NCI-H1694 (cell line): ENCODE measurements around the gene DCUN1D3.

Experiments used
- DNase-seq: peaks from one replicate; lab custom pipeline; 2025; lab: John Stamatoyannopoulos, UW

Gene DCUN1D3

DNA sequence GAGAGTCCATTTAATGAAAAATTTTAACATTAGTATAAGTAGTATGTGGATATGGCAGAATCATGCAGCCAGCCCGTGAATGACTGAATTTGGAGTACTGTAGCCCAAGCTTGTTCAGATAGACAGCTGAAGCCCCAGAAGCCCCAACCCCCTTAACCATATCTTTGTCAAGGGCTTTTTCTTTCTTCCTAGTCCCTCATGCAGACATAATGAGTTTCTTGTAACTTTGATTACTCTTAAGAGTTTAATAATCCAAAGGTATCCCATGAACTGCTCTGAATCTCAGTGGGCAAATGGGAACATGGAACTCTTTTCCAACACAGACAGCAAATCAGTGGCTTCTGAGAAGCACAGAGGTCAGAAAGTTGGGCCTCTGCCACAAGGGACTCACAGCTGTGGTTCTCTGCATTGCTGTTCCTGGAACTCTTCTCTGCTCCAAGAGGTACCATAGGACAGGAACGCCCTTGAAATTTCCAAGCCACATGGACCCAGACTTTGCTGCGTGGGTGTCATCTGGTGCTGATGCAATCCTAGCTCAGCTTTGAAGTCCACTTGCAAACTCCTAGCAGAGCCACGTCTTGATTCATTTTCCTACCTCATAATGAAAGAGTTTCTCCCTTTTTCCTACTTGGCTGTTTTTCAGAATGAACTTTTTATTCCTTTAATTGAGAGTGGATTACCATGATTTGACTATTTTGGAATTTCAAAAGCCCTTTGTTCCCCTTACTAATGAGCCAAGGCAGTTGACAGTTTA, 18.5 kb upstream of the DCUN1D3 start:
- no peak for DNase-seq

DNA sequence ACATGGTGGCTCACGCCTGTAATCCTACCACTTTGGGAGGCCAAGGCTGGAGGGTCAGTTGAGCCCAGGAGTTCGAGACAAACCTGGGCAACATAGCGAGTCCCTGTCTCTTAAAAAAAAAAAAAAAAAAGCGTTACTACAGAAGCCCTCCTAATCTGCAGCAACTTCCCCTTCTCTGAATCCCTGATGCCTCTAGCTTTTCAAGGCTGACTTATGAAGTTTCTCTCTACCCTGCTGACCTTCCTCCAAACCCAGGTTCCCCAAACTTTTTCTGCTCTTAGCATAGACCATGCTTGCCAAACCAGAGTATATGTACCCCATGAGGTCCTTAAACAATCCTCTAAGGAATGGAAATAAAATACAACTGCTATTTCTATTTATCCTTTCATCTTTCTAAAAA, 16.8 kb upstream of the DCUN1D3 start:
- no peak for DNase-seq

DNA sequence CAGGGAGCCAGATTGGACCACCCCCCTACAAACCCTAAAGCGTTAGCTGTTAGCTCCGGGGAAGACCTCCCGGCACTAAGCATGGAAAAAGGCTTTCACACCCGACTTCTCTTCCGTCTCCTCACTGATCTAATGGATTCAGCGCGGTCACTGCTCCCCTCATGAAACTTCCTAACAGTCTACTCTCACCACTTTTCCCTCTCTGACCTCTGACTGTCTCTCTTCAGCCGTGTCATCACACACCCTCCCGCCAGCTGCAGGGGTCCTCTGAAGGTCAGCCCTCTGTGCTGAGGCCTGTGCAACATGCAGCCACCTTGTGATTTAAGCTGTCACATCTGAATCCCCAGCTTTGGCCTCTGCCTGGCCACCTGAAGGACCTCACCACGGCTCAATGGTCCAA, 16.1 kb upstream of the DCUN1D3 start:
- no peak for DNase-seq

DNA sequence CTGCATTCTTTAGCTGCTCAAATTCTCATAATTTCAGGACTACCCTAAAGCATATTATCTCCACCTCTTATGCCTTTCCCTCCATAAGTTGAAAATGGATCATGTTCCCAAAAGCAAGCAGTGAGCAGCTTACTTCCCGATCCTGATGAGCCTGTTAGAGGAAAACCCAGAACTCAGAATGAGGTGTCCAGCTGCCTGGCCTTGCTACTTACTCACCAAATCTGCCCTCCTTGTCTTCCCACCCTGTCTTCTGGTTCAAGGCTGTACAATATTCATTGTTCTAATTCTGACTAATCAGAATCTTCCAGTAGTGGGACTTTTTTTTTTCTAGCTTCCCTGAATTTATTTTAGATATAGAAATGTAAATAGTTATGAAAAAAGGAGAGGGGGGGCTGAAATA, 11.2 kb upstream of the DCUN1D3 start:
- DNase-seq: no peak

DNA sequence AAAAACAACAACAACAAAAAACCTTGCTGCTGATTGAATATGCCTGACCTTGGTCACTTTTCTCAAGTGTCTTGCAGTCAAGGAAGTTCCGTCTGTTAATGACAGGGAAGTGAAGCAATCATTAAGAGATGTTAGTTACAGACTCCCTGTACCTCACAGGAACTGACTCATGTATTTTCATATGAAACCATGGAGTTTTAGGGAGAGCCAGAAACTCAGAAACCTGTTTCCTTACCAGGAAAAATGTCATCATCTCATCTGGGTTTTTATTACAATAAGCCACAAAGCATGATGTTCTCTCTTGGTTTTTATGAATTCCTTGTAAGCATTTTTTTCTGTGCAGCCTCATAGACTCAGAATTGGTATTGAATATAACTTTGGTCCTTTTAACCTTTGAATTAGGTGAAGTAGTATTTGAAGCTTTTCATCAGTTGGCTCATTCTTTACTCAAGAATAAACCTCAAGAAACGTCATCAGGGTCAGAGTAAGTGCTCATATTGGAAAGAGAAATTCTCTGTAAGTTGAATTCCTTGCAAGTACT, 10.7 kb upstream of the DCUN1D3 start:
- DNase-seq: no peak

DNA sequence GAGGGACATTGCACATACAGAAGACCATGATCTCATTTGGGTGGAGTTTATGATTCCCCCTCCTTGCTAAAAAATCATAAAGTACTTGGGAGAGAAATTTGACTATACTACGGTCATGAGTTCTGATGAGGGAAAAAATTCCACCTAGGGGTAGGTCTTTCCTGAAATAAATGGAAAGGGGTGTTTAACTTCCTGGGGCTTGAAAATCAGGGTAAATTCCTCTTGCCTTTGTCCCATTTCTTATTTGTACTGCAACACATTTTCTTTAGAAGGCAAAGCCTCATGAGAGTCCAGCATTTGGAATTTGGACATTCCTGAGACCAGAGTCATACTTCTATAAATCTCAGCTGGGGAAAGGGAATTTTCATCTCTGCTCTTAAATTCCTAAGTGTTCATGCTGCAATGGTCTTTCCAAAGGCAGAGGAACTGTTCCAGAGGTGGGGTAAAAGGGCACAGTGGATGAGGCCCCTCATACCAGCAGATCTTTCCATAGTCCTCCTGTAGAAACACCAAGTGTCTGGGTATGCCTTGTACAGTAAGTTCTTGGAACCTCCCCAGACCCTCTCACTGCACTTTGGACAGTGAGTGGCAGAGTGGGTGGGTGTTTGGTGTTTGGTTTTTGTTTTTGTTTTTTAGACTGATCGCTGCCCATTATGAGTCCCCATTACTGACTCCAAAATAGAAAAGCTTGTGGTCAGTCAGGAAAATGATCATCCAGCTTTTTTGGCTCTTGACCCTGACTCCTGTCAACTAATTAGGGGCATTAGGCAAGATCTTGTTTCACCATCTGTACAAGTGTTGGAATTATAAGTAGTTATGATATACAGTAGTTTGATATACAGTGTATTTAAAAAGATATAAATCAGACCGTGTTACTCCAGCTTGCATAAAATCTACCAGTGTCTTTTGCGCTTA, 6.4 kb upstream of the DCUN1D3 start:
- DNase-seq: no peak

DNA sequence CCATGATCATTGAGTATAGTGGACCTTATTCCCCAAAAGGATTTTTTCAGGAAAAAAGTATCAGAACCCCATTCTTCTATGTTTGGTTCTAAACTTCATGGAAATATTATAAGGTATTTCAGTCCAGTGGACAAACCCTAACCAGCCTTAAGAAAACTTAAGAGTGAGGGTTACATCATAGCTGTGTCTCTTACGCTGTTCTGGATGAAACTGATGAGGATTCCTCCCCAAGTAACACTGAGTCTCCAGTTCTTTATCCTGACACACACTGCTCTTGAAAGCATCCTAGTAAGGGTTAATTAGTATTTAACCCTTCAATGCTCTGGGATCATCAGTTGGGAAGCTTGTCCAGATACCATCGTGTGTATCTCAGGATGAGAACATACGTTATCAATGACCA, 5.4 kb upstream of the DCUN1D3 start:
- DNase-seq: no peak

DNA sequence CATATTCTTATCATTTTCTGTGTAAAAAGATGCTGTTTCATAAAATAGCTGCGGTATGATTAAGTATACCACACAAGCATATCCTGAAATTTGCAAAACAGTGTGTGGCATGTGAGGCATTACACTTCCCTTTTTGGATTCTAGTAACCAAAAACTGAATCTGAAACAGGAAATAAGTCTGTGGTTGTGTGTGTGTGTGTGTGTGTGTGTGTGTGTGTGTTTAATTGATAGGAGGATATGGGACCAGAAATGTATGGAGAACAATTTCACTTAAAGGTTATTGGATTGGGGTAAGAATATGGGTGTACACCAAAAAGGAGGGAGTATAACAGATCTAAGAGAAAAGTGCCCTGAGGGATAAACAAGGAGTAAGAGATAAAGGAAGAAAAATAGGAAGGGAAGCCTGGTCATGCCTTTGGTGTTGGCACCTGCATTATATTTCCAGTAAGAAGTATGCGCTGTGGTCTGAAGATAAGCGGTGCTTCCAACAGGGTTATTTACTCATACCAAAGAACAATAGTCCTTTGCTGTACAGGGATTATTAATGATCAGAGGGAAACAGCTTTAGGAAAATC, 4.4 kb upstream of the DCUN1D3 start:
- no peak for DNase-seq

DNA sequence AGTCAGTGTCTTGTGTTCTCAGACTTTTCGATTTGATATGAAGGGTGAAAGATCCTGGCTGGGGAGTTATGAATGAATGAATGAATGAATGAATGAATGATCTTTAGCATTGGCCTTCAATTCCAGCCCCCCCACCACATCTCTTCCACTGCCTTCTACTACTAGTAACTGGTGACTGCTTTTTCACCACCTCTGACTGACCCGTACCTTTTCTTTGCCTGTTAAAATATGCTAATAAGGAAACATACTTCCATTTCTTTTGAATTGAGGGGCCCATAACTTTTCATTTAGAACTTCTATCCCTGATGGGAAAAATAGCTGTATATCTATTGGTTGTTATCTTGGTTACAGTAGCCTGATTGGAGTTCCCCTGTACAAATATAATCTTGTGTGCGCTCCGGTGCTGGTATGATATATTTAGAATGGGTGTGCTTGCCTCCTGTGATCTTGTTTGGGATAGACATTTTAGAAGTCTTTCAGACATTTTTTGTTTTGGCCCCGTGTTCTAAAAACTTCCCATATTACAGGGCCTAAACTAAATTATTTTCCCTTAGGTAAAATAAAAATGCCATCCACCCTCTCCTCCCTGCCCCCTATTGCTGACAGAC, 3.8 kb upstream of the DCUN1D3 start:
- no peak for DNase-seq

DNA sequence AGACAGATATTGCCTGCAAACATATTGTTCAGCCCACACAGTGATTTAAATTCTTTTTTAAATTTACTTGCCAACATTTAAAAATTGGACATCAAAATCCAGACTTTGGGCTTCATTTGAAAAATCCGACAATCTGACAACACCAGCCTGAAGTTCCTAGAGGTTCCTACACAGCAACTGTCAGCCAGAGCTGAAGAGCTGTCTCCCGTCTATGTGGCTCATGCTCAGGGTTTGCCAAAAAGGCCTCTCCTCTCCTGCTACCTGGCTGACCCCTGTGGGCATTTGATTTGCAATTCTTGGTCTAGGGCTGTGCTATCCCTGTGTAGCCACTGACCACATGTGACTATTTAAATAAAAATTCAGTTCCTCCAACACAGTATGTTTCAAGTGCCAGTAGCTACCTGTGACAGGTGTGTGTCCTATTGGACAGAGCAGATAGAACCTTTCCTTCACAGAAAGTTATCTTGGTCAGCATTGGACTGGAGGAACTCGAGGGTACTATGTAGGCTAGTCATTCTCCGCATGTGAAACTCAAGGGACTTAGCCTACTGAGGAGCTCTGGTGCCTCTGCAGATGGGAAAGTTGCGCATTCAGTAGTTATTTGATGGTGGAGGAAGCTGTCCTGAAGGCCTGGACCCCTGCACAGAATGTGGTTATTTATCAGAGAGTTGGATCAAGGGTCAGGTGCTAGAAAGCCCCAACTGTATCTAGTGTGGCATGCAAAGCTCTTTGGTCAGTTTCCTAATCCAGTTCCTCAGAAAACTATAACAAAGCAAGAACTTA, 3.1 kb upstream of the DCUN1D3 start:
- no peak for DNase-seq

DNA sequence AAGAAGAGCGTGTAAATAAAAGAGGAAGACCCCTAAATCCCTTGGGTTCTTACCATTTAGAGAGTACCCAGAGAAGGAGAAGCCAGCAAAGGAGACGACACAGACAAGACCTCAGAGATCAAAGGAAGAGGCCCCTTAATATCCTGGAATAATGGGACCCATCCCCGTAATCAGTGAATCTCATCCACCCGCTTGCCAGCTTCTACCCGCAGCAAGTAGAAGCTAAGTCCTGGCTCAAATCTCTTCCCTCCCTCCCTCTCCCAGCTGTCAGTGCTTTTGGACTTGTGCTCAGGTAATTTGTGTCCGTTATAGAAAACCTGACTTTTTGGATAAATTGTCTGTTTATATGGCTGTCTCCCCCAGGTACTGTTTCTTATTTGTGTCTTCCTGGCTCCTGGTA, 2.3 kb upstream of the DCUN1D3 start:
- DNase-seq: no peak

DNA sequence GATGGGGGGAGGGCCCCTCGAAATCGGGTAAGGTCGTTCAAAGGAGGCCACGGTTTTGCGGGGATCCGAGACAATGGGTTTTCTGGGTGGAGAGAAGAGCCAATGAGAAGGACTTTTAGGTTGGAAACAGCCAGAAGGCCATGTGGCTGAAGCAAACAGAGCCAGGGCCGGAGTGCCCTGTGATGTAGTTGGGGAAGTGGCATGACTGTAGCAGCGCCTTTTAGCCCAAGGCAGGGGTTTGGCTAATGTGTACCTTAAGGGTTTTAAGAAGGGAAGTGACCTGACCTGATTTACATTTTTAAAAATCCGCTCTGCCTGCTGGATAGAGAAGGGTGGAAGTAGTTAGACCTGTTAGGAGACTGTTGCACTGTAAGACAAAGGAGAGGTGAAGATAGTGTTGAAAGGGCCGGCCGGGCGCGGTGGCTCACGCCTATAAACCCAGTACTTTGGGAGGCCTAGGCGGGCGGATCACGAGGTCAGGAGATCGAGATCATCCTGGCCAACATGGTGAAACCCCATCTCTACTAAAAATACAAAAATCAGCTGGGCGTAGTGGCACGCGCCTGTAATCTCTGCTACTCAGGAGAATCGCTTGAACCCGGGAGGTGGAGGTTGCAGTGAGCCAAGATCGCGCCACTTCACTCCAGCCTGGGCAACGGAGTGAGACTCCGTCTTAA, 1.4 kb upstream of the DCUN1D3 start:
- no peak for DNase-seq

DNA sequence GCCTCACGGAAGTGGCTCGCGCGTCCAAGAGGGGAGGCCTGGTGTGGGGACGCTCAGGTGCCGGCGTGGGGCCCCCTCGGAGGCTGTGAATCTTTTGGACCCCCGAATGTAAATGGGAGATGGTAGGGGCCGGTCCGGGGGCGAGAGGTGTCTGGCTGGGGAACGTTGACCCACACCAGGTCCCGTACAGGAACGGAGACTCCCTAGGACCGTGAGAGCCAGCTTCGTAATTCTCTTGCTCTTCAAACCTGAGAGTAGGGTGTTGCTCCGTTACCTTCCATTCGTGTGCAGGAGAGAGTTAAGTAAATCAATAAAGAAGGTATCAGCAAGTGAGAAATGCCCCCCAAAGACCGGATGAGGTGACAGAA, 894 bp upstream of the DCUN1D3 start:
- no peak for DNase-seq

DNA sequence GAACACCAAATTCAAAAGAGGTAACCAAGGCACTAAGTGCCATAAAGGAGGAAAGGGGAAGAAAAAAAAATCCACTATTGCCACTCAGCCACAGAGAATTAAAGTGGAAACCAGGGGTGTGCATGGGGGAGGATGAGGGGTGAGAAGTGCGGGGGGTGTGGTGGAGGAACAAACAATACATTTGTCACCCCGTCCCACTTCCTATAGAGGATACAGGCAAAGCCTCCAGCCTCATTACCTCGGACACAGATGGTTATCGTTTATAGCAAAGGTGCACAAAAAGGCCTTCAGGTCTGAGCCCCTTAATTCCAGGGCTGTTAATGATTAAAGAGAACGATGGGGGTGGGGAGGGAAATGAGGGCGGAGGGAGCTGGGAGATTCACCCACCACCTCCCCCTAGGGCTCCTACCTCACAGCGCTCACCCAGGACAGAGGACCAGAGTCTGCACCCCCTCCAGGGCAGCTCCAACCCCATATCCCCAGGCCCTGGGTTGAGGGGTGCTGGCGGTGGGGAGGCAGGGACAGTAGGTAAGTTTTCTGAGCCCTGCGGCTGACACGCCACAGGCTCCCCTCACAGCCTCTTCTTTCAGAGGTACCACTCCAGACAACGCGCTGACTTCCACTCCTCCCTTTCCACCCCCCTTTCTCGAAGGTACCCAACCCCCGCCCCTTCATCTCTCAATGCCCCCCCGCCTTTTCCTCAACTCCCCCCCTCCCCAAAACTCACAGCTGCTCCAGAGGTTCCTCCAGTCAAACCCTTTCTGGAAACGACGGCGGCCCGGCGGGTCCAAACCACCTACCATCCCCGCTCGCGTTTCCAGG, 470 bp downstream of the DCUN1D3 start:
- DNase-seq: no peak

DNA sequence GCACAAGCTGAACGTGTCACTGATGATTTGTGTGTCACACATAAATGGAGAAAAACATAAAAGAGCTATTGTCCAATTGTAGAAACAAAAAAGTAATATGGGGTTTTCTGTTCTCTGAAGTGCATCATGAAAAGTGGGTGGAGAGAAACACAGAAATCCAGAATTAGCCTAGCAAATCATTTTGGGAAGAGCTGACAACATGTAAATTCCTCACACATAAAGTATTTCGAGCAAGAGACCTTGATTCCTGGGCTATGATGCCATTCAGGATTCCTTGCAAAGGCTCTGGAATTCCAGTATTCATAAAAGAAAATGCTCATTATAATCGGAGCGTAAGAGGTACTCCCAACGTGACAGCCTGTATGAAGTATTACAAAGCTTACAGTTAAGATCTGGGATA, 1.1 kb downstream of the DCUN1D3 start:
- DNase-seq: no peak

DNA sequence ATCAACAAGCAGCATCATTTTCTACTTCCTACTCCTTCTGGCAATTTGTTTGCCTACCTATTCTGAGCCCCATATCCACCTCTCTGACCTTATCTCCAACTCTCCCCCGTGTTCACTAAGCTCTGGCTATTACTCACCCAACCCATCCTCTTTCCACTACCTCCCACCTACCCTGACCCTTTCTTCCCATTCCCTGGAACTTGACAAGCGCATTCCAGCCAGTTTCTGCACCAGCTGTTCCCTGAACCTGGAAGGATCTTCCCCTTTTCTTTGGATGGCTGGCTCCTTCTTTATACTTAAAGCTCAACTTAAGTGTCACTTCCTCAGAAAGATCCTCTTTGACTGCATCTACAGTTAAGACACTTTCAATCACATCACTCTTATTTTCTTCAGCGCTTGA, 2.2 kb downstream of the DCUN1D3 start:
- DNase-seq: no peak

DNA sequence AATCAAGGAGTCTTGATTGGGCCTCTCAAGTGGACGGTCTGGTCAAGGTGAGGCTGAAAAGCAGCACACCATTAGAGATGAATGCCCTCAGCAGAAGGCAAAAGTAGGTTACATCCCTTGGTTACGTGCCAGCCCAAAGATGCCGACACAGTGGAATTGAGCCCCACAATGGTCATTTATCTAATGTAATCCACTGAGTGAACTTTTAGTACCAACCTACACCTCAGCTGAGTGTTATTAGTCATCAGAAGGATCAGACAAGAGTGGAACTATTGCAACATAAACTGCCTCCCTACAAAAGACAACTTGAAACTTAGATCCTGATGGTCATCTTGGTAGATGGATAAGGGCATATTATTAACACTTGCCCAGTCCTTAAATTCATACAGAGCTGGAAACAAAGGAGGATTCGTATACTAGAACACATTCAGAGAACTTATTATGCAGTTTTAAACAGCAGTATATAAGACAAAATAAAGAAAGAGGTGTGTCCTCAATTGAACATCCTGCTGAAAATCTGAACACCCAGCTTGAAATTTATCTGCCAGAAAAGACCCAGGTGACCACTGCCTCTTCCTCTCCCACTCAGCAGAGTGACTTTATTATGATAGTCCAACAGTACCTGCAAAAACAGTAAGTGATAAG, 2.8 kb downstream of the DCUN1D3 start:
- no peak for DNase-seq

DNA sequence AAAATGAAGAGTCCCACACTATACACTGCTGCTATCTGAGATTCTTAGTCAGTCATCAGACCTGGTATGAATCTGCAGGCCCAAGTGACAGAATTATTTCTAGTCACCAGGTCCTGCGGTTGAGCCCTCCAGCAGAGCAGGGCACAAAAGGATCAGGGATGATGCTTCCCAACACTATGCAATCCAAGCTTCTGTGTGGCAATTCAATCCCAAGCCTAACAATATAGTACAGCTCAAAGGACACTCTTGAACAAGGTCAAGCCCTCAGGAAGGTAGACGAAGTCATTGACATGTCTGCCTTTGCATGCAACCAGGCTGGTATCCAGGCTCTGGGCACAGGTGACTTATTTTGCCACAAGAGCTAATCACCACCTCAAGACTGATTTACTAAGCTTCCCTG, 5.8 kb downstream of the DCUN1D3 start:
- no peak for DNase-seq

DNA sequence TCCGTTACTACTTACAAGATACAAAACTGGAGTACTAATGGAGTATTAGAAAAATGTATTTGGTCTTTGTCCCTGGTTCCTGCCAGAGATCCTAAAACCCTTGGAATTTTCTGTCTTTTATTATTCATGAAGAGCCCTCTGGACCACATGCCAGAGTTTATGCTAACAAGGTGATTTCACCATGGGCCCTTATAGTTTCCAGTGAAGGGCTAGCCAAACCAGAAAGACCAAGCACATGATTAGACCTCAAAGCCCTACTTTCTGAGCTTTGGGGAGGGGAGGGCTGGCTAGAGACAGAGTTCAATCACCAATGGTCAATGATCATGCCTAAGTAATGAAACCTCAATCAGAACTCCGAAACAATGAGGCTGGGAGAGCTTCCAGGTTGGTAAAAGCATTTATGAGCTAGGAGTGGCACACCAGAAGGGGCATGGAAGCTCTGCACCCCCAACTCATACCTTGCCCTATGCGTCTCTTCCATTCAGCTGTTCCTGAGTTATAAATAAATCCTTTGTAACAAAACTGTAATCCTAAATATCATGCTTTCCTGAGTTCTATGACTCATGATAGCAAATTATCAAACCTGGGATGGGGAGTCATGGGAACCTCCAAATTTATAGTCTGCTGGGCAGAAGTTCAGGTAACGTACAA, 10.4 kb downstream of the DCUN1D3 start:
- DNase-seq: no peak
